ENCODE data around the gene MTHFD1L.

Gene MTHFD1L

DNA sequence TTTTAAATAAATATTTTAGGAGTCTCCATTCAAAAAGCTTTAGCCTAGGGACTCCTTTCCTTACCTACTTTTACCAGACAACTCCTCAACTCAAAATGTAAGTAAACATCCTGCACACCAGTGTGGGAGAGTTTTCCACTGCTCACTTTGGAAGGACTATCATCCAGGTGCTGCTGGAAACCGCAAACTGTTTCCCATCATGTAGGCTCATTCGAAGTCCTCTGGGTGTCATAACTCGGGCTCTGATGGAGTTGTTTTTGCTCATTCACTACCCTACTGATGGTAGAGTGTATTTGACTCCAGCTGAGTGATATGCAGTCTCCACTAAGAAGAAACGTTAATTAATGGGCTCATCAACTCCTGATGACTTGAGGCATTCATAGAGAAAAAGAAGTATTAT, 237.8 kb downstream of the MTHFD1L start:
- Histone ChIP-seq H3K4me1 (ENCODE audit: low read depth, poor library complexity, severe bottlenecking) (peaks cover 29% of the 10 kb centered on the region), H3K4me2 (no peak overlapping the region), H3K9ac (no peak overlapping the region), H4K20me1 (ENCODE audit: insufficient read depth) (no peaks in the 10 kb centered on the region), H3K4me3 (IDR thresholded peaks at IDR 0.05; ENCODE audit: insufficient read depth, low read depth, low read length) (no peak overlapping the region), H3K36me3 (ENCODE audit: insufficient read depth) (no peaks in the 10 kb centered on the region), H2AFZ (ENCODE audit: low read depth) (no peak overlapping the region), H3K79me2 (ENCODE audit: insufficient read depth, low read depth) (no peaks in the 10 kb centered on the region), H3K27me3 (ENCODE audit: insufficient read depth, low read depth) (no peaks in the 10 kb centered on the region), H3K27ac (no peak overlapping the region)
- TF ChIP-seq CTCF (conservative IDR thresholded peaks at IDR 0.05; ENCODE audit: low read depth, low read length) = no peak

DNA sequence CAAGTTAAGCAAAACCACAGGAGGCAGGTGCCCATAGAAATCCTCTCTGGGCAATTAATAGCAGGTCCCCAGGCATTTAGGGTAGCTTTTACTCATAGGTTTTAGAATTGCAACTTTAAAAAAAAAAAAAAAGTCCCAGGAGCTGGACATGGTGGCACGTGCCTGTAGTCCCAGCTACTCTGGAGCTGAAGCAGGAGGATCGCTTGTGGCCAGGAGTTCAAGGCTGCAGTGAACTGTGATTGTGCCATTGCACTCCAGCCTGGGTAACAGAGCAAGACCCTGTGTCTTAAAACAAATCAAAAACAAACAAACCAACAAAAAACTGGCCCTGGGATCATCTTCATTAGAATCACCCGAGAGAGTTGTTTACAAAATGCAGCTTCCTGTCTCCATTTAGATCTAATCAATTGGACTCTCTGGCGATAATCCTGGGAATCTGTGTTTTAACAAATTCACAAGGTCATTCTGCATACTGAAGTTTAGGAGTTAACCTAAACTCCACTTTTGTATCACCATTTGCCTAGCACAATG, 242.5 kb downstream of the MTHFD1L start:
- Histone ChIP-seq H3K9ac (no peak overlapping the region), H3K4me3 (IDR thresholded peaks at IDR 0.05; ENCODE audit: insufficient read depth, low read depth, low read length) (no peak overlapping the region), H3K27ac (no peak overlapping the region), H3K79me2 (ENCODE audit: insufficient read depth, low read depth) (no peaks in the 10 kb centered on the region), H2AFZ (ENCODE audit: low read depth) (no peak overlapping the region), H3K4me2 (no peak overlapping the region), H3K27me3 (ENCODE audit: insufficient read depth, low read depth) (no peaks in the 10 kb centered on the region), H3K4me1 (ENCODE audit: low read depth, poor library complexity, severe bottlenecking) (no peaks in the 10 kb centered on the region), H4K20me1 (ENCODE audit: insufficient read depth) (no peaks in the 10 kb centered on the region), H3K36me3 (ENCODE audit: insufficient read depth) (no peaks in the 10 kb centered on the region)
- TF ChIP-seq CTCF (conservative IDR thresholded peaks at IDR 0.05; ENCODE audit: low read depth, low read length) = no peak

DNA sequence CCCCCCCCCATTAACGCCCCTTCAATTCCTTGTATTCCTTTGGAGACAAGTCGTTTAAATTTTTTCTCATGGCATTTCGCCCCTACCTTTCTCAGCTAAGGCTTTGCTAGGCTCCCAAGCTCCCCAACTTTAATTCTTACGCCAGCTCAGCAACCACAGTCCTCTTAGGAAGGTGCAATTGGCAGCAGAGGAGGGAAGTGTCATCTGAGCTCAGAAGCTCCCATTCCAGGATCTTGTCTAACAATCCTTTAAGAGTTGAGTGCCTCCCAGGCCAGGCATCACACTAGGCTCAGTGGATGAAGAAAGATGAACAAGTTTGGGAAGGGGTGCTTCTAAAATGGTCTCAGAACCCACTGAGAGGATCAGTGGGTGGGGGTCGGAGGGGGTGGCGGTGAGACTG, 243.0 kb downstream of the MTHFD1L start:
- no peaks in the 10 kb centered on the region for H3K36me3 ChIP-seq (ENCODE audit: insufficient read depth)
- H3K79me2 ChIP-seq (ENCODE audit: insufficient read depth, low read depth) = no peaks in the 10 kb centered on the region
- no peak overlapping the region for H3K4me2 ChIP-seq
- H4K20me1 ChIP-seq (ENCODE audit: insufficient read depth) = no peaks in the 10 kb centered on the region
- no peak overlapping the region for H3K27ac ChIP-seq
- no peak overlapping the region for H2AFZ ChIP-seq (ENCODE audit: low read depth)
- no peak overlapping the region for H3K9ac ChIP-seq
- no peak for TF ChIP-seq CTCF (conservative IDR thresholded peaks at IDR 0.05; ENCODE audit: low read depth, low read length)
- no peak overlapping the region for H3K4me3 ChIP-seq (IDR thresholded peaks at IDR 0.05; ENCODE audit: insufficient read depth, low read depth, low read length)
- H3K27me3 ChIP-seq (ENCODE audit: insufficient read depth, low read depth) = no peaks in the 10 kb centered on the region
- no peaks in the 10 kb centered on the region for H3K4me1 ChIP-seq (ENCODE audit: low read depth, poor library complexity, severe bottlenecking)

DNA sequence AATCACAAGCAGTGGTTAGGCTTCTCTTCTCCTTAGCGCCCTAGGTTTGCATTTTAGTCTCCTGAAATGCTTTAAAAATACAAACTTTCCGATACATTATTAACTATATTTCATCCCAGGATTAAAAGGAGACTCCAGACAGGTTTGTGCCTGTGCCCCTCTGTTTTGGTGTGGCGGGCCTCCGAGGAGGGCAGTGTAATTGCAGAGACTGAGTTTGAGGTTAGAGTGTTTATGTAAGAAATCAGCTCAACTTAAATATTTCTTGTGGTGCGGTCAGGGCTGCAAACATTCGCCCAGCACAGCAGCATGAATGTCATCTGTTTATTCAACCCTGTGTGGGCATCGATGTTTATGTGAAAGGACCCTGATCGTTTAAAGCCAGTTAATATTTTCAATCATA, 243.9 kb downstream of the MTHFD1L start:
- no peaks in the 10 kb centered on the region for H3K36me3 ChIP-seq (ENCODE audit: insufficient read depth)
- no peak overlapping the region for H3K27ac ChIP-seq
- H3K79me2 ChIP-seq (ENCODE audit: insufficient read depth, low read depth) = no peaks in the 10 kb centered on the region
- no peak overlapping the region for H2AFZ ChIP-seq (ENCODE audit: low read depth)
- no peak overlapping the region for H3K9ac ChIP-seq
- H4K20me1 ChIP-seq (ENCODE audit: insufficient read depth) = no peaks in the 10 kb centered on the region
- no peak overlapping the region for H3K4me2 ChIP-seq
- no peak for TF ChIP-seq CTCF (conservative IDR thresholded peaks at IDR 0.05; ENCODE audit: low read depth, low read length)
- H3K27me3 ChIP-seq (ENCODE audit: insufficient read depth, low read depth) = no peaks in the 10 kb centered on the region
- no peaks in the 10 kb centered on the region for H3K4me1 ChIP-seq (ENCODE audit: low read depth, poor library complexity, severe bottlenecking)
- H3K4me3 ChIP-seq (IDR thresholded peaks at IDR 0.05; ENCODE audit: insufficient read depth, low read depth, low read length) = no peak overlapping the region

Measured in KMS-11 (cell line).